Measurements from ENCODE around the gene PFDN6. TPM values are rescaled to one million over a fixed set of nuclear protein-coding genes. Genes with fewer than 3 reads are reported as not detected.
A peak's percentile ranks its signal among the peaks of the same experiment; 100 is the strongest.

PFDN6 gene
- total and polyA plus RNA-seq, 2 of the 13 experiments (the other 11 are each of a cell fraction or from before 2014, with no cell fraction given) = 75.5 to 87.0 TPM

- TF ChIP-seq HNF1B (CRISPR knock-in tag; IDR thresholded peaks at IDR 0.05) (no peak), CTCF (CRISPR knock-in tag; IDR thresholded peaks at IDR 0.05) (0 out of 2 replicates have a peak, but pooled peaks have one; percentile 26), MED8 (CRISPR knock-in tag; IDR thresholded peaks at IDR 0.05; ENCODE audit: insufficient replicate concordance) (peak; percentile 16), SNAPC2 (CRISPR knock-in tag; IDR thresholded peaks at IDR 0.05) (peak; percentile 63; the same call in 1 of the 2 replicates), NR0B2 (CRISPR knock-in tag; IDR thresholded peaks at IDR 0.05) (peak; percentile 65; the same call in 1 of the 2 replicates), BCL3 (CRISPR knock-in tag; IDR thresholded peaks at IDR 0.05) (peak; percentile 65), ZBTB7A (CRISPR knock-in tag; IDR thresholded peaks at IDR 0.05) (no peak), ZNF12 (CRISPR knock-in tag; IDR thresholded peaks at IDR 0.05) (0 out of 2 replicates have a peak, but pooled peaks have one; percentile 4), ZNF687 (CRISPR knock-in tag; IDR thresholded peaks at IDR 0.05) (peak; percentile 47; the same call in 1 of the 2 replicates), SP2 (CRISPR knock-in tag; IDR thresholded peaks at IDR 0.05) (peak; percentile 23; the same call in 1 of the 2 replicates), ZNF660 (CRISPR knock-in tag; IDR thresholded peaks at IDR 0.05; ENCODE audit: borderline replicate concordance, low read depth) (no peak)
Observed at GRCh38 chr6:33313105-33313708, 23.8 kb downstream of the PFDN6 start (continued).
